ENCODE data around the gene RBM45.

DNA sequence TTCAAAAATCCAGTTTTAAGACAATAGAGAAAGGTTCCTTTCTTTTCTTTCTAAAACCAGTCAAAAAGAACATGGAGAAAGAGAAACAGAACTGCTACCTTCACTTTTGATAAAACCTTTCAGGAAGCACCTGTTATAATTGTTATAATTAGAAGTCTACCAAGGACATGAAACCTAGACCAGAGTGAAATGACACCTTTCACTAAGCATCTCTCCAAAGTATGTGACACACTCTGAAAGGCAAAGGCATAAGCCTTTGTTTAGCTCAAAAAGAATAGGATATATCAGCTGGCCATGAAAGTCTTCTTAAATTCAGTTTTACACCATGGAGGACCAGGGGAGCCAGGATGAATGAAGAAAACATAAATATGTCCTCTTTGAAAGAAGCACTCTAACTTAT is 18.8 kb upstream of the RBM45 start:
- TF ChIP-seq POLR2A (IDR thresholded peaks at IDR 0.05) = no peak
- TF ChIP-seq, protein P1, sequence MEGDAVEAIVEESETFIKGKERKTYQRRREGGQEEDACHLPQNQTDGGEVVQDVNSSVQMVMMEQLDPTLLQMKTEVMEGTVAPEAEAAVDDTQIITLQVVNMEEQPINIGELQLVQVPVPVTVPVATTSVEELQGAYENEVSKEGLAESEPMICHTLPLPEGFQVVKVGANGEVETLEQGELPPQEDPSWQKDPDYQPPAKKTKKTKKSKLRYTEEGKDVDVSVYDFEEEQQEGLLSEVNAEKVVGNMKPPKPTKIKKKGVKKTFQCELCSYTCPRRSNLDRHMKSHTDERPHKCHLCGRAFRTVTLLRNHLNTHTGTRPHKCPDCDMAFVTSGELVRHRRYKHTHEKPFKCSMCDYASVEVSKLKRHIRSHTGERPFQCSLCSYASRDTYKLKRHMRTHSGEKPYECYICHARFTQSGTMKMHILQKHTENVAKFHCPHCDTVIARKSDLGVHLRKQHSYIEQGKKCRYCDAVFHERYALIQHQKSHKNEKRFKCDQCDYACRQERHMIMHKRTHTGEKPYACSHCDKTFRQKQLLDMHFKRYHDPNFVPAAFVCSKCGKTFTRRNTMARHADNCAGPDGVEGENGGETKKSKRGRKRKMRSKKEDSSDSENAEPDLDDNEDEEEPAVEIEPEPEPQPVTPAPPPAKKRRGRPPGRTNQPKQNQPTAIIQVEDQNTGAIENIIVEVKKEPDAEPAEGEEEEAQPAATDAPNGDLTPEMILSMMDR (IDR thresholded peaks at IDR 0.05) = no peak
